Thymus (tissue), 11 donors: ENCODE measurements around the gene LIPM. TPM values are rescaled to one million over a fixed set of nuclear protein-coding genes. Genes with fewer than 3 reads are reported as not detected.

Source experiments
- DNase-seq, 9 donors: peaks; one replicate each; pipeline ENCODE4 v3.0.0-alpha.2; 2013; ENCODE audit warnings: low spot score in 9 of 9, low read depth in 6 of 9, missing footprints in 1 of 9
- H3K27ac ChIP-seq, 2 donors: one replicate each; pipeline ENCODE4 v1.5.1; 2013; ENCODE audit warnings: control low read depth in 1 of 2, low read depth in 1 of 2, low read length in 1 of 2, mild to moderate bottlenecking in 1 of 2, moderate library complexity in 1 of 2
- H3K27me3 ChIP-seq, 2 donors: one replicate each; pipeline ENCODE4 v1.5.1; 2013; ENCODE audit warnings: low read length in 1 of 2; ENCODE audit not compliant: control insufficient read depth in 2 of 2, insufficient read depth in 1 of 2
- H3K36me3 ChIP-seq, 2 donors: one replicate each; pipeline ENCODE4 v1.5.1; 2013; ENCODE audit warnings: low read length in 1 of 2, mild to moderate bottlenecking in 1 of 2, moderate library complexity in 1 of 2; ENCODE audit not compliant: control insufficient read depth in 2 of 2, insufficient read depth in 2 of 2
- H3K4me1 ChIP-seq, 2 donors: one replicate each; pipeline ENCODE4 v1.5.1; 2013; ENCODE audit warnings: low read length in 2 of 2; ENCODE audit not compliant: control insufficient read depth in 2 of 2, insufficient read depth in 2 of 2
- H3K4me3 ChIP-seq, 2 donors: one replicate each; pipeline ENCODE4 v1.5.1; 2013; ENCODE audit warnings: low read length in 2 of 2, control low read depth in 1 of 2, mild to moderate bottlenecking in 1 of 2
- H3K9me3 ChIP-seq, 2 donors: one replicate each; pipeline ENCODE4 v1.5.1; 2013; ENCODE audit warnings: low read length in 1 of 2, mild to moderate bottlenecking in 1 of 2; ENCODE audit not compliant: control insufficient read depth in 2 of 2, insufficient read depth in 1 of 2
- WGBS: extraction: QIAGEN DNeasy Blood & Tissue Kit; methylation state at CpG from one replicate; pipeline ENCODE4 v1.1.7; 2013; 5-methylcytosine and 5-hydroxymethylcytosine counted together
- polyA plus RNA-seq: library from polyadenylated mRNA; stranded (reverse); fragments of 200-250 nt; gene quantifications from one replicate; pipeline ENCODE4 v1.2.3, GENCODE V29; 2013
- total RNA-seq: library from RNA; stranded (reverse); fragments of 120-200 nt; gene quantifications from one replicate; pipeline ENCODE4 v1.2.4, GENCODE V29; 2013
- donor health status: healthy.

LIPM gene
- total and polyA plus RNA-seq, 2 donors: 0.57 TPM; not detected in 1

GRCh38 chr10:88857831-88858230 lies 55.3 kb downstream of the LIPM start:
- no peak for DNase-seq
- Histone ChIP-seq H3K4me3 (no peak overlapping the region), H3K4me1 (no peaks in the 10 kb centered on the region), H3K9me3 (no peaks in the 10 kb centered on the region), H3K27me3 (no peaks in the 10 kb centered on the region), H3K36me3 (no peaks in the 10 kb centered on the region), H3K27ac (no peak overlapping the region)

- H3K4me1 ChIP-seq: no peaks in the 10 kb centered on the region
These were observed 56.0 kb downstream of the LIPM start for GRCh38 chr10:88858491-88858890.

GRCh38 chr10:88861036-88861435 lies 58.5 kb downstream of the LIPM start:
- no peaks in the 10 kb centered on the region for H3K4me1 ChIP-seq
- no peaks in the 10 kb centered on the region for H3K27me3 ChIP-seq
- no peak overlapping the region for H3K4me3 ChIP-seq
- H3K36me3 ChIP-seq: no peaks in the 10 kb centered on the region
- H3K27ac ChIP-seq: no peak overlapping the region
- no peak for DNase-seq
- no peaks in the 10 kb centered on the region for H3K9me3 ChIP-seq
- 94% methylated on average over 1 of the region's 1 CpG for WGBS

More at GRCh38 chr10:88858491-88858890, 56.0 kb downstream of the LIPM start:
- Histone ChIP-seq H3K27ac (no peak overlapping the region), H3K36me3 (no peaks in the 10 kb centered on the region), H3K27me3 (no peaks in the 10 kb centered on the region), H3K4me3 (no peak overlapping the region), H3K9me3 (no peaks in the 10 kb centered on the region)
- whole genome bisulfite sequencing: 91% methylated on average over 2 of the region's 2 CpGs
- DNase-seq: no peak

- 92% methylated on average over 4 of the region's 4 CpGs for WGBS
- no peaks in the 10 kb centered on the region for H3K27me3 ChIP-seq
- no peak overlapping the region for H3K4me3 ChIP-seq
- H3K27ac ChIP-seq: no peak overlapping the region
- peak in 1 of 9 donors; percentile 37 for DNase-seq
- H3K9me3 ChIP-seq: no peaks in the 10 kb centered on the region
- H3K4me1 ChIP-seq: no peaks in the 10 kb centered on the region
- no peaks in the 10 kb centered on the region for H3K36me3 ChIP-seq
These were observed 62.8 kb downstream of the LIPM start for GRCh38 chr10:88865281-88865876.

GRCh38 chr10:88866454-88866853 lies 63.9 kb downstream of the LIPM start:
- H3K36me3 ChIP-seq: no peaks in the 10 kb centered on the region
- no peak overlapping the region for H3K27ac ChIP-seq
- no peaks in the 10 kb centered on the region for H3K27me3 ChIP-seq
- H3K4me3 ChIP-seq: no peak overlapping the region
- 98% methylated on average over 2 of the region's 2 CpGs for WGBS
- H3K4me1 ChIP-seq: no peaks in the 10 kb centered on the region
- no peaks in the 10 kb centered on the region for H3K9me3 ChIP-seq
- DNase-seq: no peak

GRCh38 chr10:88870089-88870488 lies 67.6 kb downstream of the LIPM start:
- DNase-seq: no peak
- Histone ChIP-seq H3K4me3 (no peak overlapping the region), H3K36me3 (no peaks in the 10 kb centered on the region), H3K4me1 (no peaks in the 10 kb centered on the region), H3K27ac (no peak overlapping the region), H3K27me3 (no peaks in the 10 kb centered on the region), H3K9me3 (no peaks in the 10 kb centered on the region)

Other genes with a start within 250 kb of the LIPM start
- gene RNLS, start 219.4 kb upstream of the LIPM start, total RNA-seq: 4.3 TPM
- gene RNLS, start 219.4 kb upstream of the LIPM start, polyA plus RNA-seq: 5.0 TPM
- 0.42 TPM for gene LIPJ, start 216.0 kb upstream of the LIPM start, total RNA-seq
- gene LIPJ, start 216.0 kb upstream of the LIPM start, polyA plus RNA-seq: 0.66 TPM
- 0.14 TPM for gene LIPF, start 138.3 kb upstream of the LIPM start, total RNA-seq
- gene LIPF, start 138.3 kb upstream of the LIPM start, polyA plus RNA-seq: 1.0 TPM
- gene LIPK, start 96.5 kb upstream of the LIPM start, total RNA-seq: 0.33 TPM
- gene LIPK, start 96.5 kb upstream of the LIPM start, polyA plus RNA-seq: 1.5 TPM
- gene LIPN, start 42.7 kb upstream of the LIPM start, total RNA-seq: 0.09 TPM
- gene LIPN, start 42.7 kb upstream of the LIPM start, polyA plus RNA-seq: 0.50 TPM
- gene ANKRD22, start 49.1 kb downstream of the LIPM start, total RNA-seq: 15.5 TPM
- 11.6 TPM for gene ANKRD22, start 49.1 kb downstream of the LIPM start, polyA plus RNA-seq
- 20.5 TPM for gene STAMBPL1, start 77.5 kb downstream of the LIPM start, total RNA-seq
- 12.3 TPM for gene STAMBPL1, start 77.5 kb downstream of the LIPM start, polyA plus RNA-seq
- 36.8 TPM for gene ACTA2, start 150.0 kb downstream of the LIPM start, total RNA-seq
- 285 TPM for gene ACTA2, start 150.0 kb downstream of the LIPM start, polyA plus RNA-seq
- 36.8 TPM for gene FAS, start 188.1 kb downstream of the LIPM start, total RNA-seq
- gene FAS, start 188.1 kb downstream of the LIPM start, polyA plus RNA-seq: 31.6 TPM